WERI-Rb-1 (cell line): ENCODE results near the gene HDAC4.

Experiments used
- DNase-seq: peaks from one replicate; pipeline ENCODE4 v3.0.0-alpha.2; 2020
- H3K27ac ChIP-seq: fragments of 250-450 bp; sonication (Bioruptor Pico); 2 replicates; pipeline ENCODE4 v1.5.1; 2020; ENCODE audit warnings: mild to moderate bottlenecking, moderate library complexity
- H3K27me3 ChIP-seq: fragments of 250-450 bp; sonication (Bioruptor Pico); 2 replicates; pipeline ENCODE4 v1.5.1; 2021; ENCODE audit warnings: mild to moderate bottlenecking, low read depth, moderate library complexity; ENCODE audit not compliant: insufficient read depth, severe bottlenecking
- H3K36me3 ChIP-seq: fragments of 250-450 bp; sonication (Bioruptor Pico); 2 replicates; pipeline ENCODE4 v1.5.1; 2020; ENCODE audit warnings: mild to moderate bottlenecking, moderate library complexity
- H3K4me3 ChIP-seq: 2 replicates; pipeline ENCODE4 v1.5.1; 2011; ENCODE audit warnings: low read depth, mild to moderate bottlenecking, control low read depth, low read length
- H3K9me3 ChIP-seq: fragments of 250-450 bp; sonication (Bioruptor Pico); 2 replicates; pipeline ENCODE4 v1.5.1; 2021; ENCODE audit warnings: mild to moderate bottlenecking, moderate library complexity; ENCODE audit not compliant: severe bottlenecking
- CTCF ChIP-seq: IDR thresholded peaks from 2 replicates; pipeline ENCODE4 v1.5.1; 2011; ENCODE audit warnings: low read depth, mild to moderate bottlenecking, control low read depth, inconsistent platforms, low read length

The HDAC4 gene

GRCh38 chr2:239153806-239154591 lies 246.8 kb downstream of the HDAC4 start:
- no peaks in the 10 kb centered on the region for H3K9me3 ChIP-seq
- H3K36me3 ChIP-seq, result no peaks in the 10 kb centered on the region
- no peak overlapping the region for H3K4me3 ChIP-seq
- DNase-seq, result no peak
- H3K27ac ChIP-seq, result no peak overlapping the region
- TF ChIP-seq CTCF, result no peak
- H3K27me3 ChIP-seq, result no peaks in the 10 kb centered on the region

GRCh38 chr2:239152916-239153305 lies 247.9 kb downstream of the HDAC4 start:
- TF ChIP-seq CTCF, result no peak
- Histone ChIP-seq H3K36me3 (no peaks in the 10 kb centered on the region), H3K27ac (no peak overlapping the region), H3K9me3 (no peaks in the 10 kb centered on the region), H3K27me3 (no peaks in the 10 kb centered on the region), H3K4me3 (no peak overlapping the region)
- no peak for DNase-seq

GRCh38 chr2:239152239-239152915 lies 248.4 kb downstream of the HDAC4 start:
- H3K4me3 ChIP-seq, result no peak overlapping the region
- DNase-seq, result no peak
- H3K9me3 ChIP-seq, result no peaks in the 10 kb centered on the region
- no peak for TF ChIP-seq CTCF
- H3K36me3 ChIP-seq, result no peaks in the 10 kb centered on the region
- H3K27ac ChIP-seq, result no peak overlapping the region
- no peaks in the 10 kb centered on the region for H3K27me3 ChIP-seq

GRCh38 chr2:239151201-239152131 lies 249.4 kb downstream of the HDAC4 start:
- Histone ChIP-seq H3K4me3 (no peak overlapping the region), H3K9me3 (no peaks in the 10 kb centered on the region), H3K36me3 (no peaks in the 10 kb centered on the region), H3K27ac (no peak overlapping the region), H3K27me3 (no peaks in the 10 kb centered on the region)
- no peak for TF ChIP-seq CTCF
- no peak for DNase-seq

- no peak for DNase-seq
- no peaks in the 10 kb centered on the region for H3K36me3 ChIP-seq
- H3K27ac ChIP-seq, result no peak overlapping the region
- no peak for TF ChIP-seq CTCF
- no peaks in the 10 kb centered on the region for H3K9me3 ChIP-seq
- no peaks in the 10 kb centered on the region for H3K27me3 ChIP-seq
- no peak overlapping the region for H3K4me3 ChIP-seq
These were observed 250.5 kb downstream of the HDAC4 start for GRCh38 chr2:239150125-239151011.
